CD14-positive monocyte (primary cell): ENCODE results near the gene UBE2E3. TPM values are rescaled to one million over a fixed set of nuclear protein-coding genes. Genes with fewer than 3 reads are reported as not detected.

Source experiments
- DNase-seq, 3 donors: peaks; one replicate each; pipeline ENCODE4 v3.0.0-alpha.2; 2011 to 2022
- H2AFZ ChIP-seq: 2 replicates; pipeline ENCODE4 v1.6.0; 2012; ENCODE audit warnings: mild to moderate bottlenecking, low read depth, low read length, inconsistent platforms; ENCODE audit not compliant: insufficient read depth, poor library complexity, severe bottlenecking
- H3K27ac ChIP-seq, 2 donors: 1 replicate in 1 of 2; 2 replicates in 1 of 2; pipeline ENCODE4 v1.5.1; 2012 to 2013; ENCODE audit warnings: low read length in 2 of 2, control low read depth in 1 of 2, inconsistent platforms in 1 of 2, low read depth in 1 of 2, mild to moderate bottlenecking in 1 of 2
- H3K27me3 ChIP-seq, 2 donors: one replicate each; pipeline versions ENCODE4 v1.6.0 to v1.6.1; 2011 to 2013; ENCODE audit warnings: low read length in 2 of 2; ENCODE audit not compliant: control insufficient read depth in 2 of 2, insufficient read depth in 2 of 2
- H3K36me3 ChIP-seq, 2 donors: replicated peaks in 1 of 2; 1 replicate in 1 of 2; 2 replicates in 1 of 2; pipeline versions ENCODE4 v1.5.1 to v1.6.1; 2012 to 2013; ENCODE audit warnings: low read length in 2 of 2, control low read depth in 1 of 2, inconsistent platforms in 1 of 2, mild to moderate bottlenecking in 1 of 2; ENCODE audit not compliant: insufficient read depth in 2 of 2, control insufficient read depth in 1 of 2
- H3K4me1 ChIP-seq, 2 donors: 1 replicate in 1 of 2; 2 replicates in 1 of 2; pipeline versions ENCODE4 v1.5.1 to v1.6.1; 2012 to 2013; ENCODE audit warnings: low read length in 2 of 2, control low read depth in 1 of 2, inconsistent platforms in 1 of 2, mild to moderate bottlenecking in 1 of 2, moderate library complexity in 1 of 2; ENCODE audit not compliant: insufficient read depth in 2 of 2, control insufficient read depth in 1 of 2
- H3K4me2 ChIP-seq: replicated peaks from 2 replicates; pipeline ENCODE3; 2012; ENCODE audit warnings: low read length, moderate library complexity, mild to moderate bottlenecking; ENCODE audit not compliant: poor library complexity, severe bottlenecking; ENCODE audit errors: extremely low read depth
- H3K4me3 ChIP-seq, 3 experiments: fragments of 200-600 bp in 1 of 3; sonication (generic) in 1 of 3; replicated peaks in 1 of 3; 1 replicate in 2 of 3; 2 replicates in 1 of 3; pipeline ENCODE4 v1.5.1; 2011 to 2013; ENCODE audit warnings: low read length in 3 of 3, mild to moderate bottlenecking in 3 of 3, control low read depth in 2 of 3, low read depth in 2 of 3, inconsistent platforms in 1 of 3, moderate library complexity in 1 of 3
- H3K79me2 ChIP-seq: 2 replicates; pipeline ENCODE4 v1.6.0; 2012; ENCODE audit warnings: mild to moderate bottlenecking, control low read depth, inconsistent platforms, low read length, moderate library complexity; ENCODE audit not compliant: insufficient read depth
- H3K9ac ChIP-seq: 2 replicates; pipeline ENCODE4 v1.6.0; 2017; ENCODE audit warnings: low read length, mild to moderate bottlenecking; ENCODE audit not compliant: insufficient read depth, poor library complexity, severe bottlenecking
- H3K9me3 ChIP-seq, 2 donors: replicated peaks in 1 of 2; 1 replicate in 1 of 2; 2 replicates in 1 of 2; pipeline versions ENCODE4 v1.5.1 to v1.6.1; 2012 to 2013; ENCODE audit warnings: low read length in 2 of 2, control low read depth in 1 of 2; ENCODE audit not compliant: control insufficient read depth in 1 of 2, insufficient read depth in 1 of 2
- H4K20me1 ChIP-seq: 2 replicates; pipeline ENCODE4 v1.6.0; 2012; ENCODE audit warnings: mild to moderate bottlenecking, low read length, control low read depth, moderate library complexity; ENCODE audit not compliant: insufficient read depth
- H3K27ac Mint-ChIP-seq, 7 donors: one replicate each; pipeline ENCODE4 v1.8.0; 2020; ENCODE audit warnings: mild to moderate bottlenecking in 7 of 7, mixed read lengths in 7 of 7, moderate library complexity in 6 of 7, inconsistent platforms in 2 of 7
- H3K27me3 Mint-ChIP-seq, 3 donors: one replicate each; pipeline ENCODE4 v1.8.0; 2021 to 2022; ENCODE audit warnings: low read depth in 3 of 3, mild to moderate bottlenecking in 3 of 3, mixed read lengths in 3 of 3, moderate library complexity in 3 of 3, inconsistent platforms in 1 of 3
- H3K36me3 Mint-ChIP-seq, 2 donors: one replicate each; pipeline ENCODE4 v1.8.0; 2020; ENCODE audit warnings: mixed read lengths in 2 of 2, inconsistent platforms in 1 of 2, mild to moderate bottlenecking in 1 of 2
- H3K4me1 Mint-ChIP-seq: one replicate; pipeline ENCODE4 v1.8.0; 2020; ENCODE audit warnings: mild to moderate bottlenecking, mixed read lengths
- H3K4me3 Mint-ChIP-seq, 2 donors: one replicate each; pipeline ENCODE4 v1.8.0; 2020; ENCODE audit warnings: mild to moderate bottlenecking in 2 of 2, mixed read lengths in 2 of 2, moderate library complexity in 1 of 2
- H3K9me3 Mint-ChIP-seq, 7 donors: one replicate each; pipeline ENCODE4 v1.8.0; 2020 to 2022; ENCODE audit warnings: mixed read lengths in 7 of 7, mild to moderate bottlenecking in 6 of 7, moderate library complexity in 6 of 7, inconsistent platforms in 2 of 7
- CTCF ChIP-seq: fragments of 200-600 bp; IDR thresholded peaks from one replicate; pipeline ENCODE4 v1.8.0; 2022; ENCODE audit warnings: antibody characterized with exemption, mild to moderate bottlenecking
- WGBS: methylation state at CpG from one replicate; pipeline ENCODE4 v1.1.5; 2013; ENCODE audit warnings: missing lambda C conversion rate; ENCODE audit not compliant: insufficient coverage; 5-methylcytosine and 5-hydroxymethylcytosine counted together
- intact Hi-C, 2 donors: fragments of 100-400 bp; cut with micrococcal nuclease; formaldehyde crosslinking; loops; one replicate each; pipeline versions ENCODE4 v1.15.0 to v1.15.1; 2023
- polyA plus RNA-seq, 3 donors: library from polyadenylated mRNA; depleted of rRNA in 1 of 3; unstranded in 2 of 3; stranded (reverse) in 1 of 3; fragments of 300-500 nt in 2 of 3; fragments of >200 nt in 1 of 3; fragmentation: Illumina TruSeq in 2 of 3; gene quantifications; 1 replicate in 2 of 3; 2 replicates in 1 of 3; pipeline ENCODE4 v1.2.3, GENCODE V29; 2012 to 2021

UBE2E3 gene
- polyA plus RNA-seq, 3 donors, result 45.9 to 67.5 (median 52.1) TPM

DNA sequence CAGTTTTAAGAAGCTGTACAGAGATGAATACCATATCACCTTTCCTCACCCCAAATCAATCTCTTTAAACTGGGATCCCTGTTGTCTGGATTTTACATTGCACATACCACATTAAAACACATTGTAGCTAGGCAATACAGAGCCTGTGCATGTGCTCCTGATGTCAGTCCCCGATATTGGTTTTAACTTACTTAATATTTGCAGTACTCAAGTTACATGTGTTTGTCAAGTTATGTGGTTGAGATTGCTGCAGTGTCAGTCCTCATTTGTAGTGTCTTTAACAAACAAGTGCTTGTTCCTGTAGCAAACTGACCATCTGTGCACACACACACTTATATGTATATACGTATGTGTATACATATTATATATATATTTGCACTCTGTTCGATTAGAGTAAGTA is 10.4 kb upstream of the UBE2E3 start:
- no peak overlapping the region for H2AFZ ChIP-seq
- no CpG with 5 or more reads among the region's 3 CpGs for WGBS
- Mint-ChIP-seq H3K9me3 (no peaks in the 10 kb centered on the region), H3K4me1 (no peaks in the 10 kb centered on the region), H3K36me3 (no peaks in the 10 kb centered on the region), H3K27me3 (peaks cover 0 to 3% (median 0%) of the 10 kb centered on the region in 3 donors), H3K4me3 (no peak overlapping the region), H3K27ac (no peak overlapping the region)
- no peaks in the 10 kb centered on the region for H3K36me3 ChIP-seq
- no peak for DNase-seq
- intact Hi-C loops, result loop anchor here in 1 of 2 donors (10.0 kb wide), 1 partner anchor 965 kb away; the partner anchor contains the start of gene CWC22
- H3K9me3 ChIP-seq, result no peaks in the 10 kb centered on the region
- H4K20me1 ChIP-seq, result no peaks in the 10 kb centered on the region
- H3K4me3 ChIP-seq, result no peak overlapping the region
- H3K79me2 ChIP-seq, result no peaks in the 10 kb centered on the region
- no peak overlapping the region for H3K27ac ChIP-seq
- no peak overlapping the region for H3K9ac ChIP-seq
- H3K4me2 ChIP-seq, result no peak overlapping the region
- H3K27me3 ChIP-seq, result peaks cover 0 to 2% of the 10 kb centered on the region in 2 donors
- no peak for TF ChIP-seq CTCF
- no peaks in the 10 kb centered on the region for H3K4me1 ChIP-seq

- Histone ChIP-seq H3K9ac (no peak overlapping the region), H3K27me3 (peaks cover 0 to 2% of the 10 kb centered on the region in 2 donors), H3K79me2 (no peaks in the 10 kb centered on the region), H3K36me3 (no peaks in the 10 kb centered on the region), H3K4me3 (no peak overlapping the region), H3K4me1 (no peaks in the 10 kb centered on the region), H2AFZ (no peak overlapping the region), H3K27ac (no peak overlapping the region), H4K20me1 (no peaks in the 10 kb centered on the region), H3K4me2 (no peak overlapping the region), H3K9me3 (no peaks in the 10 kb centered on the region)
- Mint-ChIP-seq H3K27me3 (peaks cover 0 to 2% (median 2%) of the 10 kb centered on the region in 3 donors), H3K27ac (no peak overlapping the region), H3K36me3 (no peaks in the 10 kb centered on the region), H3K9me3 (no peaks in the 10 kb centered on the region), H3K4me1 (no peaks in the 10 kb centered on the region), H3K4me3 (no peak overlapping the region)
- no CpG with 5 or more reads among the region's 1 CpG for WGBS
- TF ChIP-seq CTCF, result no peak
- DNase-seq, result no peak
- intact Hi-C loops, result loop anchor here in 1 of 2 donors (10.0 kb wide), 1 partner anchor 967 kb away; the partner anchor contains the start of gene CWC22
Observed at GRCh38 chr2:180971811-180972210, 8.6 kb upstream of the UBE2E3 start.
